B cell (primary cell): ENCODE data around the gene ATXN7. TPM values are rescaled to one million over a fixed set of nuclear protein-coding genes. Genes with fewer than 3 reads are reported as not detected.

Source experiments
- ATAC-seq: fragments of 200-7000 bp; cut with Tn5 transposase; one replicate; pipeline ENCODE4 v1.10.0; 2021; ENCODE audit warnings: low read depth, mild to moderate bottlenecking, moderate number of reproducible peaks, moderate library complexity
- CTCF ChIA-PET: fragments of 350-600 bp; sonication (Branson Sonifier 250); formaldehyde crosslinking; loops from one replicate; lab custom pipeline; 2021; ENCODE audit warnings: antibody characterized with exemption, inconsistent platforms; lab: Charles Lee
- POLR2A ChIA-PET: fragments of 350-600 bp; sonication (Branson Sonifier 250); formaldehyde crosslinking; loops from one replicate; lab custom pipeline; 2021; ENCODE audit warnings: antibody characterized with exemption; lab: Charles Lee
- DNase-seq: peaks from one replicate; pipeline ENCODE4 v3.0.0; 2013
- H2AFZ ChIP-seq: 2 replicates; pipeline ENCODE4 v1.6.1; 2012; ENCODE audit warnings: mild to moderate bottlenecking, low read depth, low read length; ENCODE audit not compliant: insufficient read depth, poor library complexity, severe bottlenecking
- H3K27ac ChIP-seq, 2 donors: 1 replicate in 1 of 2; 2 replicates in 1 of 2; pipeline ENCODE4 v1.5.1; 2012 to 2013; ENCODE audit warnings: low read length in 2 of 2, mild to moderate bottlenecking in 2 of 2, moderate library complexity in 1 of 2
- H3K27me3 ChIP-seq, 4 experiments: fragments of 200-600 bp in 1 of 4; sonication (generic) in 1 of 4; replicated peaks in 1 of 4; 1 replicate in 2 of 4; 2 replicates in 2 of 4; pipeline versions ENCODE4 v1.6.1 to v1.7.0; 2013 to 2016; ENCODE audit warnings: low read length in 3 of 4, mild to moderate bottlenecking in 2 of 4, mixed read lengths in 1 of 4, moderate library complexity in 1 of 4; ENCODE audit not compliant: insufficient read depth in 4 of 4, control insufficient read depth in 3 of 4; ENCODE audit errors: control extremely low read depth in 1 of 4
- H3K36me3 ChIP-seq, 2 experiments: replicated peaks in 1 of 2; 1 replicate in 1 of 2; 2 replicates in 1 of 2; pipeline versions ENCODE4 v1.6.1 to v1.7.1; 2013; ENCODE audit warnings: low read length in 1 of 2; ENCODE audit not compliant: insufficient read depth in 2 of 2, control insufficient read depth in 1 of 2; ENCODE audit errors: control extremely low read depth in 1 of 2, extremely low read depth in 1 of 2
- H3K4me1 ChIP-seq, 2 donors: fragments of 200-600 bp in 1 of 2; sonication (generic) in 1 of 2; 1 replicate in 1 of 2; 2 replicates in 1 of 2; pipeline versions ENCODE4 v1.5.1 to v1.6.1; 2013 to 2017; ENCODE audit warnings: low read length in 2 of 2; ENCODE audit not compliant: control insufficient read depth in 2 of 2, insufficient read depth in 2 of 2
- H3K4me2 ChIP-seq: replicated peaks from 2 replicates; pipeline ENCODE3; 2012; ENCODE audit warnings: mild to moderate bottlenecking, low read depth, low read length; ENCODE audit not compliant: poor library complexity, severe bottlenecking
- H3K4me3 ChIP-seq, 5 experiments: fragments of 200-600 bp in 1 of 5; sonication (generic) in 1 of 5; 1 replicate in 3 of 5; 2 replicates in 2 of 5; pipeline versions ENCODE4 v1.5.1 to v1.7.0; 2011 to 2016; ENCODE audit warnings: low read length in 4 of 5, mild to moderate bottlenecking in 4 of 5, low read depth in 2 of 5, control low read depth in 1 of 5, moderate library complexity in 1 of 5; ENCODE audit not compliant: insufficient read depth in 1 of 5; ENCODE audit errors: control extremely low read depth in 1 of 5, extremely low read depth in 1 of 5
- H3K79me2 ChIP-seq: fragments of 200-600 bp; sonication (generic); one replicate; pipeline ENCODE4 v1.6.0; 2016; ENCODE audit warnings: low read length; ENCODE audit not compliant: control insufficient read depth, insufficient read depth
- H3K9ac ChIP-seq: fragments of 200-600 bp; sonication (generic); 2 replicates; pipeline ENCODE4 v1.6.1; 2017; ENCODE audit warnings: mild to moderate bottlenecking, low read length, moderate library complexity
- H3K9me3 ChIP-seq, 3 donors: one replicate each; pipeline versions ENCODE4 v1.6.1 to v1.7.1; 2013; ENCODE audit warnings: low read length in 2 of 3; ENCODE audit not compliant: control insufficient read depth in 2 of 3, insufficient read depth in 1 of 3; ENCODE audit errors: control extremely low read depth in 1 of 3
- H4K20me1 ChIP-seq: 2 replicates; pipeline ENCODE4 v1.6.0; 2012; ENCODE audit warnings: mild to moderate bottlenecking, low read length; ENCODE audit not compliant: insufficient read depth, control insufficient read depth, poor library complexity, severe bottlenecking
- H3K27ac Mint-ChIP-seq: one replicate; pipeline ENCODE4 v1.8.0; 2021; ENCODE audit warnings: mixed read lengths
- H3K27me3 Mint-ChIP-seq: one replicate; pipeline ENCODE4 v1.8.0; 2021; ENCODE audit warnings: mixed read lengths
- H3K4me1 Mint-ChIP-seq: one replicate; pipeline ENCODE4 v1.8.0; 2021; ENCODE audit warnings: mixed read lengths
- H3K4me3 Mint-ChIP-seq: one replicate; pipeline ENCODE4 v1.8.0; 2021; ENCODE audit warnings: mixed read lengths
- H3K9me3 Mint-ChIP-seq: one replicate; pipeline ENCODE4 v1.8.0; 2022; ENCODE audit warnings: mixed read lengths; ENCODE audit not compliant: insufficient read depth
- CTCF ChIP-seq: fragments of 200-600 bp; IDR thresholded peaks from one replicate; pipeline ENCODE4 v1.8.0; 2022; ENCODE audit warnings: antibody characterized with exemption, mild to moderate bottlenecking
- EZH2 ChIP-seq: IDR thresholded peaks from 2 replicates; pipeline ENCODE4 v1.6.1; 2012; ENCODE audit warnings: borderline replicate concordance, low read depth, mild to moderate bottlenecking, moderate library complexity, low read length; ENCODE audit not compliant: insufficient read depth, poor library complexity, severe bottlenecking
- WGBS: methylation state at CpG from one replicate; pipeline ENCODE4 v1.1.5; 2013; ENCODE audit warnings: missing lambda C conversion rate; ENCODE audit not compliant: insufficient coverage; 5-methylcytosine and 5-hydroxymethylcytosine counted together
- intact Hi-C: fragments of 100-400 bp; cut with micrococcal nuclease; formaldehyde crosslinking; loops from one replicate; pipeline ENCODE4 v1.10.0; 2022
- polyA plus RNA-seq: library from polyadenylated mRNA; depleted of rRNA; stranded (reverse); fragments of >200 nt; gene quantifications from 2 replicates; pipeline ENCODE4 v1.2.3, GENCODE V29; 2012
- total RNA-seq, 2 donors: library from RNA; stranded (reverse); fragments of 120-200 nt in 1 of 2; gene quantifications; 1 replicate in 1 of 2; 2 replicates in 1 of 2; pipeline versions ENCODE4 v1.2.3 to v1.2.4, GENCODE V29; 2013 to 2022

Gene ATXN7
- total and polyA plus RNA-seq, 2 donors (not counting 1 experiment from before 2014, with no cell fraction given) = 18.1 to 74.3 TPM

- H3K4me3 Mint-ChIP-seq = no peak overlapping the region
- Histone ChIP-seq H3K9ac (no peak overlapping the region), H3K4me1 (no peaks in the 10 kb centered on the region), H3K4me2 (no peak overlapping the region), H4K20me1 (no peaks in the 10 kb centered on the region), H3K27ac (no peak overlapping the region), H3K9me3 (peaks cover 0 to 2% (median 0%) of the 10 kb centered on the region in 3 donors), H3K36me3 (peaks cover 0 to 4% of the 10 kb centered on the region in 2 experiments), H2AFZ (no peak overlapping the region), H3K79me2 (peaks cover 45% of the 10 kb centered on the region), H3K4me3 (no peak overlapping the region), H3K27me3 (no peaks in the 10 kb centered on the region)
- DNase-seq = no peak
- 100% methylated on average over 1 of the region's 1 CpG for WGBS
- no peaks in the 10 kb centered on the region for H3K27me3 Mint-ChIP-seq
- no peaks in the 10 kb centered on the region for H3K9me3 Mint-ChIP-seq
- POLR2A ChIA-PET = no interaction called here
- H3K27ac Mint-ChIP-seq = no peak overlapping the region
- TF ChIP-seq CTCF = no peak
- TF ChIP-seq EZH2 = no peak
- CTCF ChIA-PET = no interaction called here
- ATAC-seq = no peak
- H3K4me1 Mint-ChIP-seq = no peaks in the 10 kb centered on the region
- intact Hi-C loops = no loop called here
These were observed 15.8 kb upstream of the ATXN7 start for GRCh38 chr3:63847718-63848450.

GRCh38 chr3:63849175-63849574 is 14.5 kb upstream of the ATXN7 start:
- no peak overlapping the region for H2AFZ ChIP-seq
- no peaks in the 10 kb centered on the region for H3K9me3 ChIP-seq
- DNase-seq (no peak), ATAC-seq (no peak)
- H4K20me1 ChIP-seq = no peaks in the 10 kb centered on the region
- no peak overlapping the region for H3K4me3 ChIP-seq
- H3K27ac Mint-ChIP-seq = no peak overlapping the region
- intact Hi-C loops = no loop called here
- no peaks in the 10 kb centered on the region for H3K27me3 ChIP-seq
- no peak for TF ChIP-seq EZH2
- TF ChIP-seq CTCF = no peak
- H3K27ac ChIP-seq = no peak overlapping the region
- no peak overlapping the region for H3K4me3 Mint-ChIP-seq
- H3K4me1 ChIP-seq = no peaks in the 10 kb centered on the region
- ChIA-PET POLR2A (no interaction called here), CTCF (no interaction called here)
- 100% methylated on average over 2 of the region's 4 CpGs for WGBS
- no peaks in the 10 kb centered on the region for H3K4me1 Mint-ChIP-seq
- H3K36me3 ChIP-seq = peaks cover 0 to 4% of the 10 kb centered on the region in 2 experiments
- no peaks in the 10 kb centered on the region for H3K27me3 Mint-ChIP-seq
- no peak overlapping the region for H3K4me2 ChIP-seq
- H3K9me3 Mint-ChIP-seq = no peaks in the 10 kb centered on the region
- H3K79me2 ChIP-seq = peaks cover 39% of the 10 kb centered on the region
- no peak overlapping the region for H3K9ac ChIP-seq
